CD1c-positive myeloid dendritic cell (primary cell): ENCODE data around the gene RB1.
A peak's percentile ranks its signal among the peaks of the same experiment; 100 is the strongest.

ENCODE experiments used
- DNase-seq: peaks from one replicate; pipeline ENCODE4 v3.0.0-alpha.2; 2016; ENCODE audit errors: extremely low spot score

The RB1 gene

DNA sequence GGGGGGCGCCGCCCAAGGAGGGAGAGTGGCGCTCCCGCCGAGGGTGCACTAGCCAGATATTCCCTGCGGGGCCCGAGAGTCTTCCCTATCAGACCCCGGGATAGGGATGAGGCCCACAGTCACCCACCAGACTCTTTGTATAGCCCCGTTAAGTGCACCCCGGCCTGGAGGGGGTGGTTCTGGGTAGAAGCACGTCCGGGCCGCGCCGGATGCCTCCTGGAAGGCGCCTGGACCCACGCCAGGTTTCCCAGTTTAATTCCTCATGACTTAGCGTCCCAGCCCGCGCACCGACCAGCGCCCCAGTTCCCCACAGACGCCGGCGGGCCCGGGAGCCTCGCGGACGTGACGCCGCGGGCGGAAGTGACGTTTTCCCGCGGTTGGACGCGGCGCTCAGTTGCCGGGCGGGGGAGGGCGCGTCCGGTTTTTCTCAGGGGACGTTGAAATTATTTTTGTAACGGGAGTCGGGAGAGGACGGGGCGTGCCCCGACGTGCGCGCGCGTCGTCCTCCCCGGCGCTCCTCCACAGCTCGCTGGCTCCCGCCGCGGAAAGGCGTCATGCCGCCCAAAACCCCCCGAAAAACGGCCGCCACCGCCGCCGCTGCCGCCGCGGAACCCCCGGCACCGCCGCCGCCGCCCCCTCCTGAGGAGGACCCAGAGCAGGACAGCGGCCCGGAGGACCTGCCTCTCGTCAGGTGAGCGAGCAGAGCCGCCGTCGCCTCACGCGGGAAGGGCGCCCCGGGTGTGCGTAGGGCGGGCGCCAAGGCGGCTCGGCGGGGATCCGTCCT, at the start of gene RB1:
Gene RB1 (plus strand): TSS at position 393 of the 784 bp plus-strand sequence. CDS start 162 bp downstream, at position 555.
- DNase-seq = peak; percentile 98

- no peak for DNase-seq
Observed at GRCh38 chr13:48253849-48254248, 49.7 kb upstream of the RB1 start.

GRCh38 chr13:48255090-48255489, 48.5 kb upstream of the RB1 start:
- DNase-seq = no peak

DNA sequence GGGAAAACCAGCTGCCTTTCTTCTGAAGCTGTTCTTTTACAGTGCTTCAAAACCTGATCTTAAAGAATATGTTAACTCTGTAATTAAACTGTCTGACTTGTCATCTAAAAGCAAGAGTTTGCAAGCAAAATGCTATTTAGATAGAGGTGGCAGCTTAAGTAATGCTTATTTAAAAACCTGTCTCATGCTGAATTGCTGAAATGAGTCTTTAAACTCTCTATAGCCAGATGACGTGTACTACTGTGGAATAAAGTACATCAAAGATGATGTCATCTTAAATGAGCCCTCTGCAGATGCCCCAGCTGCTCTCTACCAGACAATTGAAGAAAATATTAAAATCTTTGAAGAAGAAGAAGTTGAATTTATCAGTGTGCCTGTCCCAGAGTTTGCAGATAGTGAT, 47.6 kb upstream of the RB1 start:
- no peak for DNase-seq

- no peak for DNase-seq
Observed at GRCh38 chr13:48258002-48258401, 45.5 kb upstream of the RB1 start.

GRCh38 chr13:48258430-48258829, 45.1 kb upstream of the RB1 start:
- no peak for DNase-seq

DNA sequence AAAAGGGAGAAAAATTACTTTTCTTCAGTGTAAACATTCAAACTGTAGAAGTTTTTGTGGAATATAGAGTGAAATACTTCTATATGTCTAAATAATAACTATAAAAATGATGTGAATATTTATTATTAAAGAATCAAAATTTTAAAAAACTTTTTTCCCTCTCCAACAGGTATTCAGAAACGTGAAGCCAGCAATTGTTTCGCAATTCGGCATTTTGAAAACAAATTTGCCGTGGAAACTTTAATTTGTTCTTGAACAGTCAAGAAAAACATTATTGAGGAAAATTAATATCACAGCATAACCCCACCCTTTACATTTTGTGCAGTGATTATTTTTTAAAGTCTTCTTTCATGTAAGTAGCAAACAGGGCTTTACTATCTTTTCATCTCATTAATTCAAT, 42.6 kb upstream of the RB1 start:
- DNase-seq = no peak

DNA sequence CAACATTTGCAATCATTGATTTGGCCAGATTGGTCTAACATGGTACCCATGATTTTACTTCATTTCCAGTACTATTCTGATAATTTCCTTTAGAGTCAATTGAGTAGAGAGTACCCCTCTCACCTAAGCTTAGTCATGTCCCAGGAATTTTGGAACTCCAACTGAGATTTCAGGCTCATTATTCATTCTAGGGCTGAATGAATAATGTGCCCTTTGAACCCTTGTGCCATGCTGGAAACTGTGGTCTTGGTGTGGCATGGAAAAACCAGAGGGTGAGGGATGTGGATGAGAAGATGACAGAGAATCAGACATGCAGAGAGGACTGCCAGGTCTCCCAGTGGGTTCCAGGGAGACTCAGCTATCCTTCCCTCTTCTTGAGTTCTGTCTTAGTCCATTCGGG, 40.4 kb upstream of the RB1 start:
- no peak for DNase-seq

- peak; percentile 49 for DNase-seq
Observed at GRCh38 chr13:48264058-48264457, 39.5 kb upstream of the RB1 start.

- DNase-seq = peak; percentile 55
Observed at GRCh38 chr13:48265217-48265815, 38.2 kb upstream of the RB1 start.

- no peak for DNase-seq
Observed at GRCh38 chr13:48266150-48266549, 37.4 kb upstream of the RB1 start.

DNA sequence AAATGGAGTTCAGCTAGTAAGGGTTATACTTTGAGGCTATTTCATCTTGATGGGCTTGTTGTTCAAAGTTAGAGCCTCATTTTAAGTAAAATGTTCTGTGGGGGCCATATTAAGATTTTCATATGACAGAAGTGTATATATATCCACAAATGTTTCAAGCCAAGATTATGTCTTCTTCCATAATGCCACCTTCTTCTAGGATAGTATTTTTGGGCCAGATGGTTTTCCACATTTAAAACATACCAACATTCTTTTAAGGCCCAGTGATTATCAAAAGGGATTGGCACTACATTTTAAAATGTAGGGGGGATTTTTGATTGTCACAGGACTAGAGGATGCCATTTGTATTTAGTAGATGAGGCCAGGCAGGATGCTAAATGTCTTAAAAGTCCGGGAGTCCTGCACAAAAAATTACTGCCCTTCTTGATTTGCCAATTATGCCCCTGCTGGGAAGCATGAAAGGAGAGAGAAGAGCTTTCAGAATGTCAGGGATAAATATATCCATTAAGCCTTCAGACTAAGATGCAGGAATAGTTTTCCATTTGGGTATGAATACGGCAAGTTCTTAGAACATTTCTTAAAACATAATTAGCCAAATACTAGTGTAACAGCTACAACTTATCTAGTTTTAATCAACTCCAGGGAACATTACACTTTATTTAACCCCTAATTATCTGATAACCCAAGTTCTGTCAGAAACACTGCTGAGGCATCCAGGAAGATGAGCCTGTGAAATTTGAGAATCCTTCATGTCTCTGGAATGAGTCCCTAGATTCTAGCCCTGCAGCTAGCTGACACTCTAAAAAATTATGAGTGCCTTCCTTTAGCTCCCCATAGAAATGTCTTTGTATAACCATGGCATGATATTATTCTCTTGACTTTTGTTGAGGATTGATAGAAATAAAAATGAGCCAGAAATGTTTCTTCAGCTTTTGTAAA, 36.6 kb upstream of the RB1 start:
- DNase-seq = no peak

GRCh38 chr13:48268019-48268418, 35.5 kb upstream of the RB1 start:
- DNase-seq = no peak

- no peak for DNase-seq
Observed at GRCh38 chr13:48273346-48273745, 30.2 kb upstream of the RB1 start.

DNA sequence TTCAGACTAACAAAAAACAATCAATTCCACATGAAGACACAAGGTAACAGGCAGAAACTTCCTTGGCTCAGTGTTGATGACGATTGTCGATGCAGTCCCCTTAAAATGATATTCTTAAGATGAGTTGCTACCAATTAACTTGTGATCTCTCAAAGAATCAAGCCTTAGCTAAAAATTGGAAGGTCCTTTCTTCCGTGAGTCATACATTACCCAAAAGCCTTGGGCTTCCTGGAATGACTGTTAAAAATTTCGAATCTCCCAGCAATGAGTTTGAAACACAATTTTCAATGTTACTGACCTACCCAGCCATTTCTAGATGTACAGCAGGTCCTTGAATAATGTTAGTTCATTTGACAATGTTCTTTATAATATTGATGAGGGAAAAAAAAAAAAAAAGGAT, 28.0 kb upstream of the RB1 start:
- DNase-seq = no peak

DNA sequence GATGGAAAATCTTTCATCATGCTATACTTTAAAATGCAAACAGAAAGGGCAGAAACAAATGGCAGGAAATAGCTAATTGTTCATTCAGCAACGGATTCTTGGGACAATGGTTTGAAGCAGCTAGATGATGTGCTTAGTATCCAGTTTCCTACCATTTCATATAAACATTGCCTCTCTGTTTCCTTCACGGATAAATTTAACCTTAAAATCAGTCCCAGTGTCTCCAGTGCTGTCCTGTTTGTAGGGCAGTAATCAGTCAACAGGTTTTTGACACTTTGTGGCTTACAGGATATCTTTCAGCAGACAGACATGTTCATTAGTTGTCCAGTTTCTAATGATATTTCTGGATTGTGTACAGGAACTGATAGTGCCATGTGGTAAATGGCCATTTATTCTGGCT, 24.7 kb upstream of the RB1 start:
- no peak for DNase-seq

DNA sequence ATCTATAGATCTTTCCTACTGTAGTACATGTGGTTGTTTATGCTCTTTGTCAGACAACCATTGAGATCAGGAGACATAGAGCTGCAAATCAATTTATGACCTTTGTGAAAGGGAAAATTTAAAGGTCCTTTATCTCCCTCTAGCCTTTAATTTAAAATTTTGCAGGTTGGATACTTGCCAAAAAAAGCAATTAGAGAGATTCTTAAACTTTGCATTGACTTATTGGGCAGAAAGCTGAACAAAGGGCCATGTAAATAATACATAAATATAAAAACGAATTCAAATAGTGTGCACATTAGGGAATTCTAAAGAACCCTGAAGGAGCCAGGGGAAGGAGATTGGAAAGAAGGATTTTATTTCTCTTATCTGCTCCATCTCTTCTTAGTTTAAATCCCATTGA, 22.0 kb upstream of the RB1 start:
- no peak for DNase-seq

GRCh38 chr13:48291730-48292129, 11.8 kb upstream of the RB1 start:
- DNase-seq = no peak

- DNase-seq = no peak
Observed at GRCh38 chr13:48292650-48293049, 10.9 kb upstream of the RB1 start.

DNA sequence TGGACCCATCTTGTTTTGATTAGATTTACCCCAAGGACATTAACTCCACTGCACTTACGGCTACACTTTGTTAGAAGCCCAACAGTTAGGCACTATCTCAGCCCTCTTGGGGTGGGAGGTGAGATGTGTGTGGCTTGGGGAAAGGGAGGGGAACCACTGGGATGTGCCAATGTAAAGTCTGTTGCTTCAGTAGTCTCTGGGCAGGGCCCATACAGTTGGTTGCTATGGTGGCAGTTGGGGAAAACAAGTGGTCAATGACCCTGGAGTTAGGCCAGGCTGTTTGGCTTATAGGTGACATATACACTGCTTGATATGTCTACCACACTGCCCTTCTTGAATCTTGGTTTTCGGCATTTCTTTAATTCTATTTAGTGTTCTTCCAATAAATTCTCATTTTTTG, 8.9 kb upstream of the RB1 start:
- no peak for DNase-seq

DNA sequence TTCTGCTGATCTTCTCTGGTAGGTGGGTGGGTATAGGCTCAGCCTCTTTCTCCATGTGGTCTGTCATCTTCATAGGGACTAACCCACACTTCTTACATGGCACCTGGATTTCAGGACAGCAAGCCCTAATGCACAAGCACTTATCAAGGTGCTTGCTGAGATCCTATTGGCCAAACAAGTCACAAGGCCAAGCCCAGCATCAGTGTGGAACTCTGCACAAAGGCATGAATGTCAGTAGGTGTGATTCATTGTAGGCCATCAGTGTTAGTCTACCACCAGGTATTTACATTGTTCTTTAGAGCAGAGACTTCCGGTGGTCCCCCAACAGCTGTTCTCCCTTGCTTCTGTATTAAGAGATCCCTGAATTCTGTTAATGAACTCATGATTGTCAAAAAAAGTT, 8.3 kb upstream of the RB1 start:
- DNase-seq = no peak

DNA sequence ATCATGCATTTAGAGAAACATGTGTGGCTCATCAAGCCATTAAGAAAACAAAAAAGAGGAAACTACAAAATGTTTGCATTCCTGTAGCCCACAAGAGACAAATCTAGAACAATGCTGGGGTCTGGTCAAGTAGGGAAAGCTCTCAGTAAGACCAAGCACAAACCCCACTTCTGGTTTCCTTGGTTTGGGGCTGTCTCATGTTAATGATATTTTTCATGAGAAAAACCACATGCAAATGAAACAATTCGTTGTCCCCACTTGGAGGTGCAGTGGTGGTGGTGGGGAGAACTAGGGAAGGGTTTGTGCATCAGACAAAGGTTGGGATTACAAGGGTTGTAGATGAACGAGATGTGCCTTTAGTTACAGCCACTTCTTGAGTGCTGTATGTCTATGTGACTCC, 7.0 kb upstream of the RB1 start:
- no peak for DNase-seq
